Measurements from ENCODE around the gene RABGAP1L.
A peak's percentile ranks its signal among the peaks of the same experiment; 100 is the strongest.

RABGAP1L gene

GRCh38 chr1:174911606-174912005 is 752.3 kb downstream of the RABGAP1L start:
- peak; percentile 57 for DNase-seq

- no peak for DNase-seq
These were observed 752.9 kb downstream of the RABGAP1L start for GRCh38 chr1:174912264-174912663.

GRCh38 chr1:174913225-174913903 is 754.0 kb downstream of the RABGAP1L start:
- no peak for DNase-seq

GRCh38 chr1:174914991-174915390 is 755.7 kb downstream of the RABGAP1L start:
- DNase-seq = no peak

- no peak for DNase-seq
These were observed 757.5 kb downstream of the RABGAP1L start for GRCh38 chr1:174916846-174917245.

- no peak for DNase-seq
These were observed 760.8 kb downstream of the RABGAP1L start for GRCh38 chr1:174920093-174920492.

GRCh38 chr1:174922121-174922520 is 762.8 kb downstream of the RABGAP1L start:
- DNase-seq = no peak

GRCh38 chr1:174923820-174924219 is 764.5 kb downstream of the RABGAP1L start:
- DNase-seq = no peak

- no peak for DNase-seq
These were observed 769.2 kb downstream of the RABGAP1L start for GRCh38 chr1:174928541-174928940.

GRCh38 chr1:174931214-174931613 is 771.9 kb downstream of the RABGAP1L start:
- peak; percentile 69 for DNase-seq

- no peak for DNase-seq
These were observed 773.3 kb downstream of the RABGAP1L start for GRCh38 chr1:174932587-174932986.

GRCh38 chr1:174935961-174936727 is 776.8 kb downstream of the RABGAP1L start:
- DNase-seq = no peak

- no peak for DNase-seq
These were observed 779.1 kb downstream of the RABGAP1L start for GRCh38 chr1:174938281-174939007.

GRCh38 chr1:174939775-174940545 is 780.6 kb downstream of the RABGAP1L start:
- DNase-seq = no peak

- DNase-seq = no peak
These were observed 781.4 kb downstream of the RABGAP1L start for GRCh38 chr1:174940646-174941175.

- DNase-seq = no peak
These were observed 783.4 kb downstream of the RABGAP1L start for GRCh38 chr1:174942547-174943255.

- peak; percentile 42 for DNase-seq
These were observed 786.7 kb downstream of the RABGAP1L start for GRCh38 chr1:174946031-174946430.

GRCh38 chr1:174949061-174949460 is 789.7 kb downstream of the RABGAP1L start:
- no peak for DNase-seq

GRCh38 chr1:174949645-174950044 is 790.3 kb downstream of the RABGAP1L start:
- no peak for DNase-seq

- no peak for DNase-seq
These were observed 794.2 kb downstream of the RABGAP1L start for GRCh38 chr1:174953285-174954072.

- peak; percentile 68 for DNase-seq
These were observed 794.7 kb downstream of the RABGAP1L start for GRCh38 chr1:174954073-174954460.

Data from NCI-H82 (cell line).